ENCODE data around the gene RABEP1.
A peak's percentile ranks its signal among the peaks of the same experiment; 100 is the strongest.

Gene RABEP1

DNA sequence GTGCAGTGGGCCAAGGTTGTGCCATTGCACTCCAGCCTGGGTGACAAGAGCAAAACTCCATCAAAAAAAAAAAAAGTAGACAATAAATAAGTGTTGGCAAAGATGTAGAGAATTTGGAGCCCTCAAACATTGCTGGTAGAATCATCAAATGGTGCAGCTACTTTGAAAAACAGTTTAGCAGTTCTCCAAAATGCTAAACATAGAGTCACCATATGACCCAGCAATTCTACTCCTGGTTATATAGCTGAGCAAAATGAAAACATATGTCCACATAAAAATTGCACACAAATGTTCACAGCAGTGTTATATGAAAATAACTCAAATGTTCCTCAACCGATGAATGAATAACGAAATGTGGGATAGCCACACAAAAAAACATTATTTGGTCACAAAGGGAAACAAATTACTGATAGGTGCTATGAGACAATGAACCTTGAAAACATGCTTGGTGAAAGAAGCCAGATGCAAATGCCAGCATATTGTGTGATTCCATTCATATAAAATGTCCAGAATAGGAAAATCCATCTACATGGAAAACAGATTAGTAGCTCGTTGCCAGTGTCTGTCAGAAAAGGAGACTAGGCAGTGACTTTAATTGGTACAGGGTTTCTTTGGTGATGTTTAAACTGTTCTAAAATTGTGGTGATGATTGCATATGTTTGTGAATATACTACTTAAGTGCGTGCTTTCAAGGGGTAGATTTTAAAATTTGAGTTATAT, 12.7 kb upstream of the RABEP1 start:
- DNase-seq (ENCODE audit: low spot score), result no peak

DNA sequence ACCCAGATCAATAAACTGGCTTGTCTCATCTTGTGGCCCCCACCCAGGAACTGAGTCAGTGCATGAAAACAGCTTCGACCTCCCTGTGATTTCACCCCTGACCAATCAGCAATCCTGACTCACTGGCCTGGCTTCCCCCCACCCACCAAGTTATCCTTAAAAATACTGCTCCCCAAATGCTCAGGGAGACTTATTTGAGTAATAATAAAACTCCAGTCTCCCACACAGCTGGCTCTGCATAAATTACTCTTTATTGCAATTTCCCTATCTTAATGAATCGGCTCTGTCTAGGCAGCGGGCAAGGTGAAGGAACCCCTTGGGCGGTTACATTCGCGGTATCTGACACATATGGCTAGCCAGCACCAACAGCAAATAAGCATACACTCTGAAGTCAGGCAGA, 9.8 kb upstream of the RABEP1 start:
- DNase-seq (ENCODE audit: low spot score), result no peak

DNA sequence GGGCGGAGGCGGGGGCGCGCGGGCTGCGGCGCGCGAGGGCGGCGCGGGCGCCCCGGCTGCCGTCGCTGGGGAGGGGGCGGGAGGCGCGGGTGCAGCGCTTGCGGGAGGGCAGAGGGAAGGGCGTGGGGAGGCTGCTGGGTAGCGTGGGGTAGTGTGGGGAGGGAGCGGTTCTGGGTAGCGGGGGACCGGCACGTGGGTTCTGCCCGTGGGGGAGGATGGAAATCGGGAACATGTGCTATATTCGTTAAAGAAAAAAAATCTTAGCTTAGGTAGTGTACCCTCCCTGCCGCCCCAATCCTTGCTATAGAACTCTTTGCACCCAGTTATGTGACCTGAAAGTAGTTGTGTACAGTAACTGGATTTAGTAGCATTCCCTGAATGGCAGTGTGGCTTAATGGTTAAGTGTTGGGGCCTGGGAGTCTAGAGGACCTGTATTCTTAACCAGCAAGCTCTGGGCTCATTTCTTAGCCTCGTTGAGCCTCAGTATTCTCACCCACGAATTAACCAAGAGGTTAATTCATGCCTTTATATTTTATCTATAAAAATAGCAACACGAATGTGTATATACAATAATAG, 646 bp downstream of the RABEP1 start:
- DNase-seq (ENCODE audit: low spot score), result peak; percentile 30

DNA sequence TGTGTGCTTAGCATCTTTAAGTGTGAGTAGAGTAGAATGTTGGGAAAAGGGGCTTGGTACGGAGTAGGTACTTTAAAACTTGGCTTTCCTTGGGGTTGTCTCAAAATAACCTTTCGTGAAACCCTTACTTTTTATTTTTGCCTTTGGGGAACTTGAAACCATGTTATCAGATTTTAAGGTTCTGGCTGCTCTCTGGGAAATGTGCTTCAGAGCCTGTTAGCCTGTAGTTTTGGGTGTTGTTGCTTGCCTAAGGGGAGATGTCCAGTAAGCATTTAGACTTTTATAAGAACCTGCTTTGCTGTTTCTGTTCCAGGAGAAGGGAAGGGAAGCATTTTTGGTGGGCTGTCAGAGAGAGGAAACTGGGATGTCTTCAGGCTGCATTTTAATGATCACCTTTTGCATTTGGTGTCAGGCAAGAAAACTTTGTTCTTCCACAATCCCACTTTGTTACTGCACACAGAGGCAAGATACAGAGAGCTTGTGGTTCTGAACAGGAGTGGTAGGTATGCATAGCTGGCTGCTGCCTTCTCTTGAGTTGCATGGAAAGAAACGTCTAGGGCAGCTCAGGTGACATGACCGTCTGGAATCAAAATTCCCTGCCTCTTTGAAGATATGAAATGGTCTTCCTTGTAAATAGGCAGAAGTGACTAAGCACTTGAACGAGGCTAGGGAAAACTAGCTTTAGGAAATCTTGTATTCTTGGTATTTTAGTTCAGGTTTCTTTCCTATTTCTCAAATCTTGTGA, 1.7 kb downstream of the RABEP1 start:
- DNase-seq (ENCODE audit: low spot score), result no peak

DNA sequence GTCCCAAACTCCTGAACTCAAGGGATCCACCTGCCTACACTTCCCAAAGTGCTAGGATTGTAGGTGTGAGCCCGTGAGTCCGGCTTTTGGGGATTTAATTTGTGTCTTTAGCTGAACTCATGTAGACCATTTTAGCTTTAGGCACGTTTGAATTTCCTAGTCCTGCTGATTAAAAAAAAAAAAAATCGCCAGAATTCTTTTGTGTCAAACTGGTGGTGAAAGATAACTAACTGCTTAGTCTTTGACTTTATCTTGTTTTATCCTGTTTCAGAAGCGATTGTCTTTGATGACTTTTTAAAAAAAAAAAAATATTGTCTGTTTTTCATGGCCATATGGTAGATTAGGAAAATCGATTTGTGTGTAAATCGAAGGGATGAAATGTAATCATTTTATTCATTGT, 2.6 kb downstream of the RABEP1 start:
- DNase-seq (ENCODE audit: low spot score), result no peak

DNA sequence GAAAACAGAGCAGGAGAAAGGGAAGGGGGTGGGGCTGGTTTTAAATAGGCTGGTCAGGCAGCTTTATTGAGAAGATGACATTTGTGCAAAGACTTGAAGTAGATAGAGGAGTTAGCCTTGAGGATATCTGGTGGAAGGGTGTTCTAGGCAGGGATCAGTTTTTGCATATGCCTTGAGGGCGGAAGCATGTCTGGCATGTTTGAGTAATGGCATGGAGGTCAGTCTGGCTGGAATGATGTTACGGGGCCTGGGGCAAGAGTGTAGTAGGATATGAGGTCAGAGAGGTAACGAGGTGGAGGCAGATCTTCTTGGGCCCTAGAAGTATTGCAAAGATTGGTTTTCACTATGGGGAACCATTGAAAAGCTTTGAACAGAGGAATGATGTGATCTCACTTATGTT, 4.8 kb downstream of the RABEP1 start:
- no peak for DNase-seq (ENCODE audit: low spot score)

DNA sequence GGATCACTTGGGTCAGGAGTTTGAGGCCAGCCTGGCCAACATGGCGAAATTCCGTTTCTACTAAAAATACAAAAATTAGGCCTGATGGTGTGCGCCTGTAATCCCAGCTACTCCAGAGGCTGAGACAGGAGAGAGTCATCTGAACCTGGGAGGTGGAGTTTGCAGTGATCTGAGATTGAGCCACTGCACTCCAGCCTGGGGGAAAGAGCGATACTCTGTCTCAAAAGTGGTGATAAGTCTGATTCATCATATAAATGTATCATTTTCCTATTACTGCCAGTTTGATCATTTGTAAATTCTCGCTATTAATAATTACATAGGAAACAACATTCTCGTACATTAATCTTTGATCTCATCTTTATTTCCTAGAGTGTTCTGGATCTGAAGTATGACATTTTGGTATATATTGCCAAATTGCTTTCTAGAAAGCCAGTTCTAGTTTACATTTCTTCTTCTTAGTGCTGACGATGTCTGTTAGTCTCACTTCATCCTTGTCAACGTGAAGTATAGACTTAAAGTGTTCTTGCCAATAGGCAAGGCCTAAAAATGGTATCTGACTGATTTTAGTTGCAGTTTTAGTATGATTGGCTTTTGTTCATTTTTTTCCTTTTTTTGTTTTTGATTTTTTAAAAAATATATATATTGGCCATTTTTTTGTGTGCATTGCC, 9.7 kb downstream of the RABEP1 start:
- DNase-seq (ENCODE audit: low spot score), result no peak

DNA sequence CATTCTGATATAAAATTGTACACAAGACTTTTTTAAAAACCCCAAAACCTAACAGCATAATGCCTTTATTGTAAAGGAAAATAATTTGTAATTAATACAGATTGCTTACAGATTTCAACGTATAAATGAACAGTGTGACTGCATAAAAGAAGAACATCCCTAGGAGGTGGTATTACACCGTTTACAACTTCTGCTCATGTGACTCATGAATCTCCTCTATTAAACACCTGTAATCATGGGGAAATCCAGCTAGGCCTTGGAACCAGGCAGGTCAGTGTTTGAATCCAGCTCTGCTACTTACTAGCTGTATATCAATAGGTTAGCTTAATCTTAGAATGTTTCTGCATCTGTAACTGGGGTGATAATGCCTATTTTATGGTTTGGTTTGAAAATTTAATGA, 15.2 kb downstream of the RABEP1 start:
- no peak for DNase-seq (ENCODE audit: low spot score)

DNA sequence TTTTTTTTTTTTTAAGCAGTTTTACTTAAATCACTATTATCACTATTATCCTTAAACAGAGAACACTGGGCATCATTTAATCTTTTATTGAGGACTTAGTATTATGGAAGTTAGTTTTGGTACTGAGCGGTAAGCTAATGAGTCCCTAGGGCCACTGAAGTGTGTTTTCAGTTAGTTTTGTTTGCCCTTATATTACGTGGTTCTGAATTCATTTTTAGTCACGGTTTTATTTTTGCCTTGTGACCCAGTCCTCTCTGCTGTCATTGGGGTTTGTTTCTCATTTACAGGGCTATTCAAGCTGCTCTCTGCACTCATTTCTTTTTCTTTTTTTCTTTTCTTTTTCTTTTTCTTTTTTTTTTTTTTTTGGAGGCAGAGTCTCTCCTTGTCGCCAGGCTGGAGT, 17.3 kb downstream of the RABEP1 start:
- no peak for DNase-seq (ENCODE audit: low spot score)

DNA sequence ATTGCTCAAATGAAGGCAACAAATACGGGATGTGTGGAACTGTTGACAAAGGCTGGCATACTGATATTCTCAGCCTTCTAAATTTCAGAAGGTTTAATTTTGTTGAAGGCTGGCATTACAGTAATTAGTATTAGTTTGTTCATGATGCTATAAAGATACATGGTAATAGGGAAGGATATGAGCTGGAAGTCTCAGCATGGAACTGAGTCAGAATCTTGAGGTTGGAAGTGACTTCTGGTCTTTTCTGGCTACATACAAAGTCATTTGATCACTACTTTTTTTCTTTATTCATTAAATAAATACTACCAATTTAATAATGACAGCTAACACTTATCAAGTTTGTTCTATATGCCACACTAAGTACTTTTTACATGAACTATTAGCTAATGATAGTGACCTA, 22.6 kb downstream of the RABEP1 start:
- DNase-seq (ENCODE audit: low spot score), result no peak

DNA sequence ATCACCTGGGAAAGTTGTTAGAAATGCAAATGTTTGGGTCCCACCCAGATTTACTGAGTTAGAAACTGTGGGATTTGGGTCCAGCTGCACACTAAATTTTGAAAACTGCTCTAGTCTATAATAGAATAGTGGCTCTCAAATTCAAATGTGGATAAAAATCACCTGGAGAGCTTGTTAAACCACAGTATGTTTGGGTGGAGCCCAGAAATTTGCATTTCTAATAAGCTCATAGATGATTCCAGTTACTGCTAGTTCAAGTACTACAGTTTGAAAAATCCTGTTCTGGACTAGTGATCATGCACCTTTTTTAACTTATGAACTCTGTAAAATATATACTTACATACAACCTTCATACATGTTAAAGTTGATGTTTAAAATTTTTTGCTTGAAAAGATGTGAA, 27.8 kb downstream of the RABEP1 start:
- no peak for DNase-seq (ENCODE audit: low spot score)

DNA sequence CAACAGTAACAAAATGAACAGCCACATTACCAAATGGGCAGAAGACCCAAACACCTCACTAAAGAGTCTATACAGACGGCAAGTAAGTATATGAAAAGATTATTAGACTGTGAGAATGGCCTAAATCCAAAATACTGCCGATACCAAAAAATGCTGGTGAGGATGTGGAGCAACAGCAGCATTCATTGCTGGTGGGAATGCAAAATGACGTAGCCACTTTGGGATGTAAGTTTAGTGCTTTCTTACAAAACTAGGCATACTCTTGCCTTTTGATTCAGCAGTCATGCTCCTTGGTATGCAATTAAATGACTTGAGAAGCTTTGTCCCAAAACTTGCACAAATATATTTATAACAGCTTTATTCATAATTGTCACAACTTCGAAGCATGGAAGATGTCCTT, 43.8 kb downstream of the RABEP1 start:
- DNase-seq (ENCODE audit: low spot score), result no peak

DNA sequence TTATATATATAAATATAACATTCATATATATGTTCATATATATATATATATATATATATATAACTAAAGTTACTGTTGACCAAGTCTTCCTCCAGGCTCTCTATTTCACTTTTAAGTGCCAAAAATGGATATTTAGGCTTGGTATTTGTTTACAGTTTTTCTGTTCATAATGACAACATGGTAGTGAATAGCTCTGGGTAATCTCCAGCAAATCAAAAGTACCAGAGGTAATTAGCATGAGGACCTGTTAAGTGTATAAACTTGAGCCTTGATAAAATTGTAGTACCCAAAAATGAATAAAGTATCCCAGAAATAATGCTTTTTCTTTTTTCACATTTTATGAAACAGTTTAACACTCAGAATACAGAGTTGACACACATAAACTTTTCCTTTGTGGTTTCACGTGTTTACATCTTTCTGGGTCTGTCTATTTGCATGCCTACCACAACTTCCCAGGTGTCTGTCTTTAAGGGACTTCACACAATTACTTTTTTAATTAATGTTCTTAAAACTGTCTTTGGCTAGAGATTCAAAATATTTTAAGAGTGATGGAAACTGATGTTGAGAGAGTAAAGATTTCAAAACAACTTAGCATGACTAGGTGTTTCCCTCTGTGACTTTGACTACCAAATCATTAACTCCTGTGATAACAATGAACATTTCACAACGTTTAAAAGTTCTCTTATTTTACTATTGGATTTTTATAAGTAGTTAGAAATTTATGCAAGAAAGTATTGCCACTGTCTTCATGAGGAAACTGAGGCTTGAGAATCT, 47.9 kb downstream of the RABEP1 start:
- DNase-seq (ENCODE audit: low spot score), result no peak

DNA sequence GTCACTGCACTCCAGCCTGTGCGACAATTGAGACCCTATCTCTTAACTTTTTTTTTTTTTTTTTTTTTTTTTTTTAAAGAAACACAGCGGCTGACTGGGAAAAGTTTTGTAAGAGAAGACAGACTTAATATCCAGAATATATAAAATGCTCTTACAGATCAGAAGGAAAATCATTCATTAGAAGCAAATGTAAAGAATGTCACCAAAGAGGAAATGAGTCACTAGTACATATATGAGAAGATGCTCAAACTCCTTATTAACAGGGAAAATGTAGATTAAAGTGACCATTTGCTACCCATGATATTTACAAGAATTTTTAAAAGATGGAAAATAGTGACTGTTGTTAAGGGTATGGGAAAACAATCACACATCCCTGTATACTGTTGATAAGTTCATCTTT, 48.9 kb downstream of the RABEP1 start:
- no peak for DNase-seq (ENCODE audit: low spot score)

DNA sequence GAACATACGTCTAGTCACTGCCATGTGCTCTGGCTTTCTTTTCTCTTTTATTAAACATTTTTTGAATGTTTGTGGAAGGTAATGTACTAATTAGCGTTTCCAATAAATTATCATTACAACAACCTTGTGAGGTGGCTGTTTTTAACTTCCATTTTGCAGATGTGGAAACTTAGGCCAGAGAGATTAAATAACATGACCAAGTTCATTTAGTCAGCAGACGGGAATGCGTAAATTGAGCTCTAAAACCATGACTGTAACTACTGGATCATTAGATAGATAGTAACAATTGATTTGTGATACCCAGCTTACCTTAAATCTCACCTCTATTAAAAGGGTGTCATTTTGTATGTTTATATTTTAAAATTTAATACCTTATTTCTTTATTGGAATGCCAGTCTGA, 49.4 kb downstream of the RABEP1 start:
- DNase-seq (ENCODE audit: low spot score), result no peak

DNA sequence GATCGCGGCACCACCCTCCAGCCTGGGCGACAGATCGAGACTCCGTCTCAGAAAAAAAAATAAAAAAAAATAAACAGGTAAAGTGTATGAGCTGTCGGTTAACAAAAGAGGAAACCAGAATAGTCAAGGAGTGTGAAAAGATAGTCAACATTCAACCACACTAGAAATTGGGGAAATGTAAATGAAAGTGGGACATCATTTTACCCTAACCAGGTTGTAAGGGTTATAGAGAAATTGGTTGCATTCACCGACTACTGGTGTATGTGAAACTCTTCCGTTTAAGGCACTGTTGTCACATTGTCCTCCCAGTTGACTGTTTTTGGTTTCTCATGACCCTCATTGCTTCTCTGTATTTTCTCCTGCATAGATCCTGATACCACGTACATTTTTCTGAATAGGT, 62.8 kb downstream of the RABEP1 start:
- no peak for DNase-seq (ENCODE audit: low spot score)

DNA sequence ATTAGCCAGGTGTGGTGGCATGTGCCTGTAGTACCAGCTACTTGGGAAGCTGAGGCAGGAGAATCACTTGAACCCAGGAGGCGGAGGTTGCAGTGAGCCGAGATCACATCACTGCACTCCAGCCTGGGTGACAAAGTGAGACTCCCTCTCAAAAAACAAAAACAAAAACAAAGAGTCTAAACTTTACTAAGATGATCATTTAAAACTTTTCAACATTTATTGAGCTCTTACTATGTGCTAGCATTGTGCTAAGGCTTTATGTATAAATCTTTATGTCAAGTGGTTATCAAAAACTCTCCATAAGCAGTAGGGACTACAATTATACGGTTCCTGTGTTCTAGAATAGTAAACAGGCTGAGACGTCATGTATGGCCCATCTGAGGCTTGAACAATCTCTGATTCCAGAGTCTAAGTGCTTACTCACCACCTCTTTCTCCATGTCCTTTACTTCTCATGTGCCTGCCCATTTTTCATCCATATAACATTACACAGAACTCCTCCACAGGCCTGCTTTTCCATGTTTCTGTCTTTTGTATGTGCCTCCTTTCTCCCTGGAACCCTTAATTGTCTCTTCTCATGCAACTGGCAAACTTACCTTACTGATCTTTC, 70.7 kb downstream of the RABEP1 start:
- no peak for DNase-seq (ENCODE audit: low spot score)

DNA sequence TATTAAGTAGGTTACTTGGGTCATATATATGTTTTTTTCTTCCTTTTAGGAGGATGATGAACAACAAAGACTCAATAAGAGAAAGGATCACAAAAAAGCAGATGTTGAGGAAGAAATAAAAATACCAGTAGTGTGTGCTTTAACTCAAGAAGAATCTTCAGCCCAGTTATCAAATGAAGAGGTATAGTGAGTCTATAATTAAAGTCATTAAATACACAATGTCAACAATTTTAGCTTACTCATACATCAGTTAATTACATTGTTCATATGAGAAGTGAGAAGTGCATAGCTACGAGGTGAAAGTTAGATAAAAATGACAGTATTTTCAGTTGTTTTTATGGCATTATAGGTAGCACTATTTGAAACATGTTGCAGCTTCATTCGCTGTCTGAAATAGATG, 72.2 kb downstream of the RABEP1 start:
- no peak for DNase-seq (ENCODE audit: low spot score)

DNA sequence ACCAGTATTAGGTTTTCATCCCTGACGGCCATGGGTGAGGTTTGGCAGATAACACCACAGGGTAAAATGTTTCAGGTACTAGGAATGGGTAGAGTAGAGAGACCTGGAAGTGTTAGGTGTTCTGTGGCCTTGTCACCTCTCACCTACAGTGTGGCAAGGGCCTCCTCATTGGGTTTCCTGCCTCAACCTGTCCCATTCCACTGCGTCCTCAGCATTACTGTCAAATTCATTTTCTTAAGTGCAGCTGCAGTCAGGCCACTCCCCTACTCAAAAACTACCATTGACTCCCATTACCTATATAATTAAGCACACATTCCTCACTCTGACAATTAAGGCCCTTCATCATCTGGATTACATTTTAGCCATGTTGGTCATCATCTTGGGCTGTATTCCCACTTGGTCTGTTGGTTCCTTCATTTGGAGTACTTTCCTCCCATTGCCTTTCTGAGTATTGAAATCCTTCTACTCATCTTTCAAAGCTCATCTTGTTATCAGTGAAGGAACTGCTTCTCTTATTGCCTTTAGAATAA, 72.9 kb downstream of the RABEP1 start:
- no peak for DNase-seq (ENCODE audit: low spot score)

DNA sequence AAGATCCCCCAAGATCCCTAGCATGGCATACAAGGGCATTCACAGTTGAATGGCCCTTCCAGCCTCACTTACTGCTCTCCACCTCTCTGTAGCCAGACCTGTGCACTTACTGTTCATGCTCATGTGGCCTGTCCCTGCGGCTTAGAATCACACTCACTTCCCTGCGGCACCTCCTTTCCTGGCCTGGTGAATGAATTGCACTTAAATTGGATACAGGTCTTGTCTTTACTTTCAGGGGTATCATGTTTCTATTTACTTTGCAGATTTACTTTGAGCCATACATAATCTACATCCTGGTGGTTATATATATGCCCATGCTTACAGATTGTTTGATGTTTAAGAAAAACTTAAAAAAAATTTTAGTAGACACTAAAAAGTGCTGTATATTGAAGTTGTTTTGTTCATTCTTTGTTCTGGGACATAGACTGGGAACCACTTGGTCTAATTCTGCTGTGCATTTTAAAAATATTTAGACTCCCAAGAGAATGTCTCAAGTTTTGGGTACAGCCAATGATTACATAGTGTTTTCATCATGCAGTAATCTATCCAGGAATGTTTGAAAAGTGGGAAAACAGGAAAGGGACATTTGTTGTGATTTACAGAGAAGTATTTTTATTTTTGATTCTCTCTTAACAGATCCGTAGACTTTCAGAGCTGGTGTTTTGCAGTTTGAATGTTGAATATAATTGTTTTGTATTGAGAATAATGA, 73.5 kb downstream of the RABEP1 start:
- DNase-seq (ENCODE audit: low spot score), result no peak

DNA sequence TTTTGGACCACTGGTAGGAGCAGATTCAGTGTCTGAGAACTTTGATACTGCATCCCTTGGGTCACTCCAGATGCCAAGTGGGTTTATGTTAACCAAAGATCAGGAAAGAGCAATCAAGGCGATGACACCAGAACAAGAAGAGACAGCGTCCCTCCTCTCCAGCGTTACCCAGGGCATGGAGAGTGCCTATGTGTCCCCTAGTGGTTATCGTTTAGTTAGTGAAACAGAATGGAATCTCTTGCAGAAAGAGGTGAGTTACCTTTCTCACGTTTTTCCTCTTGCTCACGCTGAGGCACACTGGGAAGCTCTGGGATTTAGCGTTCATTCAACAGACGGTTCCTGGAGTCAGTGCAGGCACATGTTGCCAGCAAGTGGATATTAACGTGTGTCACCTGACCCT, 79.3 kb downstream of the RABEP1 start:
- DNase-seq (ENCODE audit: low spot score), result no peak
